ENCODE results near the gene PRKAR1B. TPM values are rescaled to one million over a fixed set of nuclear protein-coding genes. Genes with fewer than 3 reads are reported as not detected.

PRKAR1B gene
- total RNA-seq, 2 experiments from 2014 or later, result 13.1 to 13.4 TPM

GRCh38 chr7:681551-682307, 45.4 kb downstream of the PRKAR1B start:
- ChIA-PET CTCF (no interaction called here), POLR2A (no interaction called here)
- H3K36me3 Mint-ChIP-seq (ENCODE audit: low read depth), result peaks cover 36% of the 10 kb centered on the region
- H3K4me3 Mint-ChIP-seq, result no peak overlapping the region
- H3K27ac Mint-ChIP-seq, result no peak overlapping the region
- no peak for DNase-seq
- H3K27me3 Mint-ChIP-seq, result no peaks in the 10 kb centered on the region
- H3K9me3 Mint-ChIP-seq, result peaks cover 27% of the 10 kb centered on the region
- no peaks in the 10 kb centered on the region for H3K4me1 Mint-ChIP-seq

- CTCF ChIA-PET, result no interaction called here
- peaks cover 25% of the 10 kb centered on the region for H3K9me3 Mint-ChIP-seq
- POLR2A ChIA-PET, result no interaction called here
- peaks cover 42% of the 10 kb centered on the region for H3K36me3 Mint-ChIP-seq (ENCODE audit: low read depth)
- no peaks in the 10 kb centered on the region for H3K4me1 Mint-ChIP-seq
- no peak overlapping the region for H3K4me3 Mint-ChIP-seq
- DNase-seq, result no peak
- no peaks in the 10 kb centered on the region for H3K27me3 Mint-ChIP-seq
- no peak overlapping the region for H3K27ac Mint-ChIP-seq
Observed at GRCh38 chr7:680411-681127, 46.5 kb downstream of the PRKAR1B start.

GRCh38 chr7:676972-677385, 50.1 kb downstream of the PRKAR1B start:
- POLR2A ChIA-PET, result no interaction called here
- H3K9me3 Mint-ChIP-seq, result peaks cover 21% of the 10 kb centered on the region
- H3K36me3 Mint-ChIP-seq (ENCODE audit: low read depth), result peaks cover 43% of the 10 kb centered on the region
- no peaks in the 10 kb centered on the region for H3K4me1 Mint-ChIP-seq
- H3K27ac Mint-ChIP-seq, result no peak overlapping the region
- no peaks in the 10 kb centered on the region for H3K27me3 Mint-ChIP-seq
- CTCF ChIA-PET, result no interaction called here
- DNase-seq, result no peak
- H3K4me3 Mint-ChIP-seq, result no peak overlapping the region

GRCh38 chr7:676246-676971, 50.7 kb downstream of the PRKAR1B start:
- H3K27ac Mint-ChIP-seq, result no peak overlapping the region
- POLR2A ChIA-PET, result no interaction called here

GRCh38 chr7:674454-675410, 52.3 kb downstream of the PRKAR1B start:
- ChIA-PET POLR2A (no interaction called here), CTCF (no interaction called here)
- Mint-ChIP-seq H3K4me3 (no peak overlapping the region), H3K36me3 (ENCODE audit: low read depth) (peaks cover 37% of the 10 kb centered on the region), H3K27me3 (no peaks in the 10 kb centered on the region), H3K9me3 (peaks cover 18% of the 10 kb centered on the region), H3K27ac (no peak overlapping the region), H3K4me1 (no peaks in the 10 kb centered on the region)
- DNase-seq, result no peak

More at GRCh38 chr7:676246-676971, 50.7 kb downstream of the PRKAR1B start:
- peaks cover 21% of the 10 kb centered on the region for H3K9me3 Mint-ChIP-seq
- peaks cover 43% of the 10 kb centered on the region for H3K36me3 Mint-ChIP-seq (ENCODE audit: low read depth)
- no peaks in the 10 kb centered on the region for H3K4me1 Mint-ChIP-seq
- H3K4me3 Mint-ChIP-seq, result no peak overlapping the region
- DNase-seq, result no peak
- no peaks in the 10 kb centered on the region for H3K27me3 Mint-ChIP-seq
- CTCF ChIA-PET, result no interaction called here

- Mint-ChIP-seq H3K27ac (no peak overlapping the region), H3K4me3 (no peak overlapping the region), H3K36me3 (ENCODE audit: low read depth) (peaks cover 33% of the 10 kb centered on the region), H3K27me3 (no peaks in the 10 kb centered on the region), H3K9me3 (peaks cover 19% of the 10 kb centered on the region), H3K4me1 (no peaks in the 10 kb centered on the region)
- no peak for DNase-seq
- POLR2A ChIA-PET, result no interaction called here
- CTCF ChIA-PET, result no interaction called here
Observed at GRCh38 chr7:673681-674453, 53.2 kb downstream of the PRKAR1B start.

GRCh38 chr7:672891-673290, 54.2 kb downstream of the PRKAR1B start:
- ChIA-PET POLR2A (no interaction called here), CTCF (no interaction called here)
- H3K27me3 Mint-ChIP-seq, result no peaks in the 10 kb centered on the region
- peaks cover 31% of the 10 kb centered on the region for H3K36me3 Mint-ChIP-seq (ENCODE audit: low read depth)
- H3K27ac Mint-ChIP-seq, result no peak overlapping the region
- H3K4me1 Mint-ChIP-seq, result no peaks in the 10 kb centered on the region
- DNase-seq, result no peak
- H3K9me3 Mint-ChIP-seq, result peaks cover 22% of the 10 kb centered on the region
- H3K4me3 Mint-ChIP-seq, result no peak overlapping the region

GRCh38 chr7:671415-672042, 55.6 kb downstream of the PRKAR1B start:
- ChIA-PET CTCF (no interaction called here), POLR2A (no interaction called here)
- H3K9me3 Mint-ChIP-seq, result peaks cover 22% of the 10 kb centered on the region
- no peaks in the 10 kb centered on the region for H3K27me3 Mint-ChIP-seq
- H3K36me3 Mint-ChIP-seq (ENCODE audit: low read depth), result peaks cover 26% of the 10 kb centered on the region
- no peaks in the 10 kb centered on the region for H3K4me1 Mint-ChIP-seq
- no peak overlapping the region for H3K27ac Mint-ChIP-seq
- DNase-seq, result no peak
- H3K4me3 Mint-ChIP-seq, result no peak overlapping the region

GRCh38 chr7:670501-671390, 56.3 kb downstream of the PRKAR1B start:
- CTCF ChIA-PET, result no interaction called here
- no peak for DNase-seq
- Mint-ChIP-seq H3K27ac (no peak overlapping the region), H3K4me1 (no peaks in the 10 kb centered on the region), H3K27me3 (no peaks in the 10 kb centered on the region), H3K36me3 (ENCODE audit: low read depth) (peaks cover 20% of the 10 kb centered on the region), H3K4me3 (no peak overlapping the region), H3K9me3 (peaks cover 18% of the 10 kb centered on the region)
- POLR2A ChIA-PET, result no interaction called here

- Mint-ChIP-seq H3K4me3 (no peak overlapping the region), H3K9me3 (peaks cover 7% of the 10 kb centered on the region), H3K36me3 (ENCODE audit: low read depth) (peaks cover 8% of the 10 kb centered on the region), H3K27me3 (no peaks in the 10 kb centered on the region), H3K27ac (no peak overlapping the region), H3K4me1 (no peaks in the 10 kb centered on the region)
- no peak for DNase-seq
- POLR2A ChIA-PET, result interaction anchor here (0.8 kb wide), 1 partner anchor 55 kb away, joined by 3 read pairs; no protein-coding TSS in a partner anchor
- CTCF ChIA-PET, result no interaction called here
Observed at GRCh38 chr7:668958-669357, 58.1 kb downstream of the PRKAR1B start.
